IPS DF 19.7 (cell line): ENCODE measurements around the gene RALGPS1.
A peak's percentile ranks its signal among the peaks of the same experiment; 100 is the strongest.

Experiments
- DNase-seq: peaks from one replicate; pipeline ENCODE4 v3.0.0-alpha.2; 2013; ENCODE audit warnings: low read depth, low spot score

The RALGPS1 gene

GRCh38 chr9:126914458-126915280 lies at the start of gene RALGPS1:
Gene RALGPS1, plus strand, starts transcription at chr9:126914782. Its CDS starts 47,508 bp downstream, at chr9:126962290.
- peak; percentile 89 for DNase-seq

GRCh38 chr9:126869368-126869767 lies 45.2 kb upstream of the RALGPS1 start:
- DNase-seq, result no peak

- no peak for DNase-seq
These were observed 42.1 kb upstream of the RALGPS1 start for GRCh38 chr9:126872516-126872915.

- DNase-seq, result no peak
These were observed 39.9 kb upstream of the RALGPS1 start for GRCh38 chr9:126874546-126875314.

- DNase-seq, result no peak
These were observed 38.6 kb upstream of the RALGPS1 start for GRCh38 chr9:126875756-126876510.

DNA sequence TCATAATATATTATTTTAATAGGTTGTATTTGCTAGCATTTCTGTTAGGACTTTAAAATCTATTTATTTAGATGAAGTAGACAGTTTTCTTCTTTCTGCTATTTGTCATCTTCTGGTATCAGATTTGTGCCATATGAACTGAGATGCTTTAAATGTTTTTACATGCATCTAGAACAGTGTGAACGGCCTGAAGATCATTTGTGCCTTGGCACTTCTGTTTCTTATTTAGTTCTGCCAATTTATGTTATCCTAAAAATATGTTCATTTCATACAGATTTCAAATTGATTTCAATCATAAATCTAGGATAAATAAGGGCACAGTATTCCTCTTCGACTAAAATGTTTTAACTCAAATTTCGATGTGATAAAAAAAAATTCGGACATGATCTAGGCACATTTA lies 38.1 kb upstream of the RALGPS1 start:
- no peak for DNase-seq

DNA sequence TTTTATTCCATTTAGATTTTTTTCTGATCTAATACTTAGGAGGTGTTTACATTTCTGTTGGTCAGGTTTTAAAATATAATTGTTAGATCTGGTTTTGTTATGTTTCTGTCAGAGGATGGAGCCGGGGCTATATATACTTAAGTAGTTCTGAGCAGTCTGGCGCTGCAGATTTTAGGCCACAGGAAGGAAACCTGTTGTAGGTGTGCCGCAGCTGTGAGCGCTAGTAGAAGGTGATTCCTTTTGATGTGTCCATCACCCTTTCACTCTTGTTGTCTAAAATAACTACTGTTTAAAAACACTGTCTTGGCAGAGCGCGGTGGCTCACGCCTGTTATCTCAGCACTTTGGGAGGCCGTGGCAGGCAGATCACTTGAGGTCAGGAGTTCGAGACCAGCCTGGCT lies 37.2 kb upstream of the RALGPS1 start:
- no peak for DNase-seq

DNA sequence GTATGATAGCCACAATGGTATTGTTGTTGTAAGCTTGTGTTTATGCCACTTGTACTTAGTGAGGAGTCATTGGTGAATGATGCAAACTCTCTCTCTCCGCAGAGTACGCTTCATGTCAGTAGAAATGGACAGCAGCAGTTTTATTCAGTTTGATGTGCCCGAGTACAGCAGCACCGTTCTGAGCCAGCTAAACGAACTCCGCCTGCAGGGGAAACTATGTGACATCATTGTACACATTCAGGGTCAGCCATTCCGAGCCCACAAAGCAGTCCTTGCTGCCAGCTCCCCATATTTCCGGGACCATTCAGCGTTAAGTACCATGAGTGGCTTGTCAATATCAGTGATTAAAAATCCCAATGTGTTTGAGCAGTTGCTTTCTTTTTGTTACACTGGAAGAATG lies 35.3 kb upstream of the RALGPS1 start:
- no peak for DNase-seq

GRCh38 chr9:126880226-126880946 lies 34.2 kb upstream of the RALGPS1 start:
- DNase-seq, result no peak

DNA sequence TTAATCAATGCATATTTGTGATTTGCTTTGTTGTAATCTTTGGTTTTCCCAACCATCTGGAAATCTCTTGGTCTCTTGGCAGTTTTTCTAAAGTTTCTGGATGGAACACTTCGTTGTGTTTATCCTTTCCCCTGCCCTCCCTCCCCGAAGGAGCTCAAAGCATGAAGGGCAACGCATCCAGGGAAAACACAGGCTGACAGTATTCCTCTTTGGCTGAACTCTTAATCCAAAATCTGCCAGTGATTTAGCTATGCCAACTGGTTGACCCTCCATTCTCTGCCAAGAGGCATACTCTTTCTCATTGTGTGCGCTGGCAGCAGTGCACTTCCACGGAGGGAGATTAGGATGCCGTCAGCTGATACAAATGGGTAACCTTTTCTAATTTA lies 33.6 kb upstream of the RALGPS1 start:
- no peak for DNase-seq

- DNase-seq, result no peak
These were observed 31.8 kb upstream of the RALGPS1 start for GRCh38 chr9:126882746-126883145.

DNA sequence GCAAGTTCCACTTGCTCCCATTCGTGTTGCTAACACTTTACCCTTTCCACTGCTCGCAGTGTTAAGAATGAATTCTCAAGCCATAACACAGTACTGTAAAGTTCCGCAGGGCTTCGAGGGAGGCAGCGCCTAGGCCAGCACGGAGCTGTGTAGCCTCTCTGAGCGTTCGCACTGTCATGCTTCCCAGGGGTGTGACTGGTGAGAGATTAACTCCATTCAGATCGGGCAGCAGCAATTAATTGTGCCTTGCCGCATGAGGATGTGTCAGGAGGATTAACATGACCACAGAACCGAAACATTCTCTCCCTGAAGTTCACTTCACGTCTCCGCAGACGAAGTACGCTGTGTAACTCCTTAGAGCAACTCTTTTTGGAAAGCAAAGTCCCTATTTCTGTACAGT lies 30.9 kb upstream of the RALGPS1 start:
- DNase-seq, result no peak

DNA sequence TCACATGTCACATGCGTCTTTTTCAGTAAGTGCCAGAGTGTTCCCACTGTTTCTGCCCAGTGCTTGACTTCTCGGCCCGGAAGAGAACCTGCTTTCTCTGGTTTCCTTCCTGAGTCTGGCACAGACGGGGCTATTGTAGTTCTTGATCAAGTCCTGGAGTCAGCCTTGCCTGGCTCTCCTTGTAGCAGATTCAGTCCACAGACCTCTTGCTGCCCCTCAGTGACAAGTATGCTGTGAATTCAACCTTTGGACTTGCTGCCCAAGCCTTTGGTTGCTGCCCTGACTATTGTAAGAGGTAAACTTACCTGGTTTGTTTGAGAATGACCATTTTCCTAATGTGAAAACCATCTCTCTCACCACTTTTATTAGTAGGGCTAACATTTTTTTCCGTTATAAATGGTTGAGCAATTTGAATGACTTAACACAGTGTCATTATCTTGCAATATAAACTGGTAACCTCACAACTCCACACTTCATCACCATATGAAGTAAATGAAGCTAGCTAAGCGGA lies 29.4 kb upstream of the RALGPS1 start:
- DNase-seq, result no peak

GRCh38 chr9:126886034-126886822 lies 28.4 kb upstream of the RALGPS1 start:
- peak; percentile 17 for DNase-seq

GRCh38 chr9:126886897-126887296 lies 27.7 kb upstream of the RALGPS1 start:
- no peak for DNase-seq

- DNase-seq, result no peak
These were observed 22.9 kb upstream of the RALGPS1 start for GRCh38 chr9:126891676-126892075.

DNA sequence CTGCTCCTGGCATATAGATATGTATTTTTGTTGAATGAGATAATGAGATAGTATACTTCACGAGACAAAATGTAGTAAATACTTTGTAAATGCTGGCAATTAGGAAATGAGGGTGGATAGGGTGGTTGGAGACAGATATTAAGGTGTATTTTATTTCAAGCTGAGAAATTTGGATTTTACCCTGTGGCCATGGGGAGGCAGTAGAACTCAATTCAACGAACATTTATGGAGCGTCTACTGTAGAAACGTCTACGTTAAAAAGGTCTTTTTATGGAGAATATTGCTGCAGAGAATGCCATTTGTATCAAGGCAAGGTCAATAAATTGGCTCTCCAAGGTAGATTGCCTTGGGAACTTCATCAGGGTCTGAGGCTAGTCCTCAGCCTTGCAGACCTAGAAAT lies 21.5 kb upstream of the RALGPS1 start:
- DNase-seq, result no peak

DNA sequence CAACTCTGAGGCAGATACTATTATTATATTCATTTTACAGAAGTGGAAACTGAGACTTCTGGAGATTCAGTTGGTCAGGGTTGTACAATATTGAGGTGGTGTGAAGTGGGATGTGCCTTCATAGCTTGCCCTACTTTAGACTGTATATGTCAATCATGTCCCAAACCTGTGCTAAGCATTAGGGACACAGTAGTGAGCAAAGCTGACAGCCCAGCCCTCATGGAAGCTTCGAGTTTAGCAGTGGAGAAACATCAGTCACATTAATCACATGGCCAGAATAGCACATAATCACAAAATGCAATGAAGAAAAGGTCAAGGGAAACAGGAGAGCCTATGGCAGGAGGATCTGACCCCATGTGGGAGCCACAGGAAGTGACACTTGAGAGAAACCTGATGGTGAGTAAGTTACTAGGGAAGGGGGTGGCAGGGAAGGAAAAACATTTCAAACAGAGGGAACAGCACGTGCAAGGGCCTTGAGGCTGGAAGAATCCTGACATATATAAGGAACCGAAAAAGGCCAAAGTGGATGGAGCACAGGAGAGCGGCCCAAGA lies 20.5 kb upstream of the RALGPS1 start:
- DNase-seq, result no peak

DNA sequence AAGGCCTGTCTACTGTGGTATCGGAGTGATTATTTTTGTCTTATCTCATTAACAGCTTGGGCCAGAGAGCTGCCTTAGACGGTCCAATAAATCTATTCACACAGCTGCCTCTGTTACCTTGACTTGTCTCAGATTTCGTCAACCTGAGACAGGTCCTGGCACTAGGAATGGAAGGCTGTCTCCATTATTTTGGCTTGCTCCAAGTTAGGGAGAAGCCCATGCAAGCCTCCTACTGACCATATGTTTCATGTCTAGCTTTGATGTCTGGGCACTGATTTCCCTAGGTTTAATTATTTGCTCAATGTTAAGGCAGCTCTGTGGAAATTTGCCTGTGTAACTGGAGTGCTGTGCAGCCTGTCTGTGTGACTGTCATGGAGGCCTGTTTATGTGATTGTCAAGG lies 12.4 kb upstream of the RALGPS1 start:
- no peak for DNase-seq

GRCh38 chr9:126904586-126904985 lies 10.0 kb upstream of the RALGPS1 start:
- DNase-seq, result no peak
